Activated T-helper 1 cell treated with anti-CD3 and anti-CD28 coated beads, Interleukin-12 subunit alpha, Interleukin-12 subunit beta, Interleukin-2, Interleukin-4 antibody, amounts not matched to agents 30 ng/mL and 10 ng/mL and 1 ng/mL, durations not matched to agents 14 hours and 24 hours and 36 hours (primary cell): ENCODE results near the gene IL17RC. TPM values are rescaled to one million over a fixed set of nuclear protein-coding genes. Genes with fewer than 3 reads are reported as not detected.

ENCODE experiments used
- DNase-seq: peaks from one replicate; pipeline ENCODE4 v3.0.0; 2021; ENCODE audit warnings: low spot score
- H3K27ac Mint-ChIP-seq: one replicate; pipeline ENCODE4 v1.8.0; 2021; ENCODE audit warnings: mild to moderate bottlenecking, mixed read lengths
- H3K27me3 Mint-ChIP-seq: one replicate; pipeline ENCODE4 v1.8.0; 2022; ENCODE audit warnings: mild to moderate bottlenecking, moderate library complexity, mixed read lengths; ENCODE audit not compliant: insufficient read depth
- H3K36me3 Mint-ChIP-seq: one replicate; pipeline ENCODE4 v1.8.0; 2021; ENCODE audit warnings: low read depth, mixed read lengths
- H3K4me1 Mint-ChIP-seq: one replicate; pipeline ENCODE4 v1.8.0; 2021; ENCODE audit warnings: low read depth, mixed read lengths
- H3K4me3 Mint-ChIP-seq: one replicate; pipeline ENCODE4 v1.8.0; 2021; ENCODE audit warnings: mild to moderate bottlenecking, moderate library complexity, mixed read lengths
- H3K9me3 Mint-ChIP-seq: one replicate; pipeline ENCODE4 v1.8.0; 2021; ENCODE audit warnings: mixed read lengths
- intact Hi-C: fragments of 100-400 bp; cut with micrococcal nuclease; formaldehyde crosslinking; loops from one replicate; pipeline ENCODE4 v1.15.1; 2024
- total RNA-seq: library from RNA; stranded (reverse); gene quantifications from 2 replicates; pipeline ENCODE4 v1.2.3, GENCODE V29; 2022

IL17RC gene
- total RNA-seq, 1 donor from 2014 or later = 0.83 TPM

GRCh38 chr3:9955611-9956352 lies 38.9 kb downstream of the IL17RC start:
- Mint-ChIP-seq H3K4me1 (peaks cover 9% of the 10 kb centered on the region), H3K4me3 (no peak overlapping the region), H3K27me3 (no peaks in the 10 kb centered on the region), H3K27ac (no peak overlapping the region), H3K36me3 (no peaks in the 10 kb centered on the region), H3K9me3 (no peaks in the 10 kb centered on the region)
- no peak for DNase-seq
- intact Hi-C loops = no loop called here

- intact Hi-C loops = no loop called here
- Mint-ChIP-seq H3K4me1 (no peaks in the 10 kb centered on the region), H3K27ac (no peak overlapping the region), H3K9me3 (no peaks in the 10 kb centered on the region), H3K27me3 (no peaks in the 10 kb centered on the region), H3K36me3 (no peaks in the 10 kb centered on the region), H3K4me3 (no peak overlapping the region)
- DNase-seq = no peak
Measured at GRCh38 chr3:9957214-9957613, 40.3 kb downstream of the IL17RC start.

DNA sequence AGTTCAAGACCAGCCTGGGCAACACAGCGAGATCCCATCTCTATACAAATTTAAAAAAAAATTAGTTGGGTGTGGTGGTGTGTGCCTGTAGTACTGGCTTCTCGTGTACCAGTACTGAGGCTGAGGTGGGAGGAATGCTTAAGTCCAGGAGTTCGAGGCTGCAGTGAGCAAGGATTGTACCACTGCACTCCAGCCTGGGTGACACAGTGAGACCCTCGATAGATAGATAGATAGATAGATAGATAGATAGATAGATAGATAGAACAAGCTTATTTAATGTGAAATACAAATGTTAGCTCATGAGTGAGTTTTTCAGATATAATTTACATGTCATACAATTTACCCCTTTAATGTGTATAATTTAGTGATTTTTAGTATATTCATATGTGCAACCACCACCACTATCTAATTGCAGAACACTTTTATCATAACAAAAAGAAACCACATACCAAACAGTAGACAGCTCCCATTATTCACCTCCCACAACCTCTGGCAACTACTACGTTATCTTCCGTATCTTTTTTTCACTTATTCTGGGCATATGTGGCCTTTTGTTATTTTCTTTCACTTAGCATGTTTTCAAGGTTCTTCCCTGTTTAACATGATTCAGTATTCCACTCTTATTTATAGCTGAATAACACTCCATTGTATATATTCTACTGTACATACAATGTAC lies 48.4 kb downstream of the IL17RC start:
- Mint-ChIP-seq H3K27ac (no peak overlapping the region), H3K9me3 (no peaks in the 10 kb centered on the region), H3K4me3 (no peak overlapping the region), H3K27me3 (no peaks in the 10 kb centered on the region), H3K36me3 (peaks cover 36% of the 10 kb centered on the region), H3K4me1 (no peaks in the 10 kb centered on the region)
- intact Hi-C loops = no loop called here
- no peak for DNase-seq

DNA sequence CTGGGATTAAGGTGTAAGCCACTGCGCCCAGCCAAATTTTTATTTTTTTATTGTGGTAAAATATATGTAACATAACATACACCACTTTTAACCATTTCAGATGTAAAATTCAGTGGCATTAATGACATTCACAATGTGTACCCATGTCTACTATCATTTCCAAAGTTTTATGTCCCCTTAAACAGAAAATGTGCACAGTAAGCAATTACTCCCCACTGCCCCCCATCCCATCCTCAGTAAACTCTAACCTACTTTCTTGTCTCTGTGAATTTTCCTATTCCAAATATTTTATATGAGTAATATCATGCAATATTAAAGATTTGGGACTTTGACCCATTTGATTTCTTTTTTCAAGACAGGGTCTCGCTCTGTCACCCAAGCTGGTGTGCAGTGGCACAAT lies 49.9 kb downstream of the IL17RC start:
- H3K27ac Mint-ChIP-seq = no peak overlapping the region
- H3K4me3 Mint-ChIP-seq = no peak overlapping the region
- no peaks in the 10 kb centered on the region for H3K4me1 Mint-ChIP-seq
- peaks cover 43% of the 10 kb centered on the region for H3K36me3 Mint-ChIP-seq
- DNase-seq = no peak
- intact Hi-C loops = no loop called here
- no peaks in the 10 kb centered on the region for H3K9me3 Mint-ChIP-seq
- H3K27me3 Mint-ChIP-seq = no peaks in the 10 kb centered on the region

DNA sequence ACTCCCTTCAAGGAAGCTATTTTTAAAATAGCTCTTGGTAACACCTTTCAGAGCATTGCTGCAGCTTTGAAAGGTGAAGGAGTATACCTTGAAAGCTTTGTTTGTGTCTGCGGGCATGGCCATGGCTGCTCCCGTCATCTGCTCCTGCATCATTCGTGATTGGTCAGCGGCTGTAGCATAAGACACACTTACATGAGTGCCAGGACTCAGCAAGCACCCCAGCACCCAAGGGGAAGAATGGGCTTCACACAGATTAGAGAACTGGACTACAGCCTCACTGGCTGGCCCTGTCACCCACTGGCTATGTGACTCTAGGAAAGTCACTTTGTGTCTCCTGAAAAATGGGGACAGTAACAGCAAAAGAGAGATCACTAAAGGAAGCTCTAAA lies 52.7 kb downstream of the IL17RC start:
- intact Hi-C loops = no loop called here
- Mint-ChIP-seq H3K4me1 (no peaks in the 10 kb centered on the region), H3K4me3 (no peak overlapping the region), H3K9me3 (no peaks in the 10 kb centered on the region), H3K27me3 (no peaks in the 10 kb centered on the region), H3K27ac (no peak overlapping the region), H3K36me3 (peaks cover 43% of the 10 kb centered on the region)
- DNase-seq = no peak

GRCh38 chr3:9970020-9970652 lies 53.2 kb downstream of the IL17RC start:
- Mint-ChIP-seq H3K4me1 (no peaks in the 10 kb centered on the region), H3K36me3 (peaks cover 43% of the 10 kb centered on the region)
- intact Hi-C loops = no loop called here

DNA sequence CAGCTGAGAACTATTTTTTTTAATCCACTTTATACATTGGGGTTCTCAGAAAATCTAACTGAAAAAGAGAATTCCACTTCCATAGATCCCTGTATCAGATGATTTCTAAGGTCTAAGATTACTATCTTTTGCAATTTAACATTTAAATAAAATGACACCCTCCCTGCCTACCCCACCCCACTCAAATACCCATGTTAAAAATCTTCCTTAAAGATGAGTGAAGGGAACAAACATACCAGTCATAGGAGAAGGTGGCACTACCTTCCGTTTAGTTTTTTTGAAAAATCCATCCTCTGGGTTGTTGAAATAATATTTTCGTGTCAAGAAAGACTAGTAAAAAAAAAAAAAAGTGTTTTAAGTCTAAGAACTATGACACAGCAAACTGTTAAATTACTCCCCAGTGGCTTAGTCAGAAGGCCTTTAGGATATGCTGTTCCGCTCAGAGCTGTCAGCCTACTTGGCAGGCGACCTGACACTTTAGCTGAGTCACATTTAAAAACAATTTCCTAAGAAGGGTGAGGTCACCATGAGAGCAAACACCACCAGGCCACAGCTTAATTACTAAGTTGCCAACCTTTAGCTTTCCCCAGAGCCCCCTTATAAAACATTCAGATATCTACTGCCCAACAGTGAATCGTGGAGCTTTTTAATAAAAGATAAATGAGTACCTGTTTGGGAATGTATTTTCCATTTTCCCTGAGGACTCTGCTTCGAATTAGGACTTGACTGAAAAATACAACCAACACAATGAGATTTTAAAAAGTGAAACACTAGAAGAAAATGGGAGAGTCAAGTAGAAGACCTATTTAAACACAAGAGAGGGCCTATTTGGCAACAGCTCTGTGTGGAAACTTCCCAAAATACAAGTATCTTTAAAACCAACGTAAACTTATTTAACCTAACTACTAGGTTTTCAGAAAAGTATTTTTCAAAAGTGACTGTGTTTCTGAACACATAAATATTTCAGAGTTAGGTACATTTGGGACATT lies 60.1 kb downstream of the IL17RC start:
- no peaks in the 10 kb centered on the region for H3K27me3 Mint-ChIP-seq
- no peaks in the 10 kb centered on the region for H3K9me3 Mint-ChIP-seq
- DNase-seq = no peak
- no peak overlapping the region for H3K4me3 Mint-ChIP-seq
- H3K36me3 Mint-ChIP-seq = peaks cover 24% of the 10 kb centered on the region
- intact Hi-C loops = no loop called here
- H3K27ac Mint-ChIP-seq = peak overlapping the region; percentile 84
- H3K4me1 Mint-ChIP-seq = peaks cover 26% of the 10 kb centered on the region

More at GRCh38 chr3:9970020-9970652, 53.2 kb downstream of the IL17RC start:
- no peaks in the 10 kb centered on the region for H3K27me3 Mint-ChIP-seq
- DNase-seq = no peak
- no peaks in the 10 kb centered on the region for H3K9me3 Mint-ChIP-seq
- H3K4me3 Mint-ChIP-seq = no peak overlapping the region
- H3K27ac Mint-ChIP-seq = no peak overlapping the region

DNA sequence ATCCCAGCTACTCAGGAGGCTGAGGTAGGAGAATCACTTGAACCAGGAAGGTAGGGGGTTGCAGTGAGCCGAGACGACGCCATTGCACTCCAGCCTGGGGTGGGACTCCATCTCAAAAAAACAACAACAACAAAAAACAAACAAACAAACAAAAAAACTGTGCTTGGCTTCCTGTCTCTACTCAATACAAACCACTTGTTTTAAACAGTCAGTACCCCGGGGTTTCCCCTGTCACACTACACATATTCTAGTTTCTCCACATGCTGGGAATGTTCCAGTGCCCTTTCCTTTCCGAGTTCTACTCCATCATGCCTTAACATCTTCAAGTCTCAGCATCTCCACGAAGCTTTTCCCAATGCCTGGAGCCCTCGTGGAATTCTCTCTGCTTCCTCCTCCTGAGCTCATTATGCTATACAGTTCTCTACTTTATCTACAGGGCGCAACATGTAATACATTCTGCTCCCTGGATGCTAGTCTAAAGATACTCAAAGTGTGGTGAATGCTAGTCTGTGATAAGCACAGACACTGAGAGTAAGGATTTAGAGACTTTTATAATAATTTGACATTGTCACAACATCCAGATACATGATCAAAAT lies 61.9 kb downstream of the IL17RC start:
- no peaks in the 10 kb centered on the region for H3K9me3 Mint-ChIP-seq
- intact Hi-C loops = no loop called here
- peaks cover 36% of the 10 kb centered on the region for H3K4me1 Mint-ChIP-seq
- H3K36me3 Mint-ChIP-seq = peaks cover 18% of the 10 kb centered on the region
- peak overlapping the region; percentile 71 for H3K27ac Mint-ChIP-seq
- no peak overlapping the region for H3K4me3 Mint-ChIP-seq
- H3K27me3 Mint-ChIP-seq = no peaks in the 10 kb centered on the region
- no peak for DNase-seq

DNA sequence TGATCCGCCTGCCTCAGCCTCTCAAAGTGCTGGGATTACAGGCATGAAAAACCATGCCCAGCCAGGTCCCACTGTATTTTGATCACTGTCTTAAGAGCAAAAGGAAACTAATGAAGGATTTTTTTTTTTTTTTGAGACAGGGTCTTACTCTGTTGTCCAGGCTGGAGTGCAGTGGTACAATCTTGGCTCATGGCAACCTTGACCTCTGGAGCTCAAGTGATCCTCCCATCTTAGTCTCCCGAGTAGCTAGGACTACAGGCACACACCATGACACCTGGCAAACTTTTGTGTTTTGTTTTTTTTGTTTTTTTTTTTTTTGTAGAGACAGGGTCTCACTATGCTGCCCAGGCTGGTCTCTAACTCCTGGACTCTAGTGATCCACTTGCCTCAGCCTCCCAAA lies 63.4 kb downstream of the IL17RC start:
- peaks cover 13% of the 10 kb centered on the region for H3K36me3 Mint-ChIP-seq

More for the DNA sequence above, 63.4 kb downstream of the IL17RC start:
- no peak for DNase-seq
- Mint-ChIP-seq H3K27ac (no peak overlapping the region), H3K27me3 (no peaks in the 10 kb centered on the region), H3K9me3 (no peaks in the 10 kb centered on the region), H3K4me1 (peaks cover 36% of the 10 kb centered on the region), H3K4me3 (no peak overlapping the region)
- intact Hi-C loops = no loop called here

Other genes starting within 250 kb of the IL17RC start
- 0.93 TPM in 1 of 2 replicates, not detected in the other for gene CPNE9, start 213.3 kb upstream of the IL17RC start, total RNA-seq
- 44.6 and 45.9 TPM in 2 replicates for gene BRPF1, start 185.4 kb upstream of the IL17RC start, total RNA-seq
- 40.2 and 40.6 TPM in 2 replicates for gene OGG1, start 167.1 kb upstream of the IL17RC start, total RNA-seq
- 55.0 and 57.8 TPM in 2 replicates for gene CAMK1, start 147.2 kb upstream of the IL17RC start, total RNA-seq
- 63.4 and 63.6 TPM in 2 replicates for gene TADA3, start 124.6 kb upstream of the IL17RC start, total RNA-seq
- 268 and 273 TPM in 2 replicates for gene ARPC4, start 124.0 kb upstream of the IL17RC start, total RNA-seq
- 26.5 and 33.6 TPM in 2 replicates for gene TTLL3, start 106.8 kb upstream of the IL17RC start, total RNA-seq
- 79.2 and 79.5 TPM in 2 replicates for gene RPUSD3, start 73.1 kb upstream of the IL17RC start, total RNA-seq
- not detected in 2 replicates for gene CIDEC, start 36.8 kb upstream of the IL17RC start, total RNA-seq
- 42.4 and 46.3 TPM in 2 replicates for gene JAGN1, start 26.5 kb upstream of the IL17RC start, total RNA-seq
- 3.2 and 3.5 TPM in 2 replicates for gene IL17RE, start 14.2 kb upstream of the IL17RC start, total RNA-seq
- 18.7 and 20.6 TPM in 2 replicates for gene CRELD1, start 16.7 kb downstream of the IL17RC start, total RNA-seq
- 16.4 and 16.8 TPM in 2 replicates for gene PRRT3, start 35.3 kb downstream of the IL17RC start, total RNA-seq
- gene EMC3, start 69.7 kb downstream of the IL17RC start, total RNA-seq = 38.8 and 43.1 TPM in 2 replicates
- gene FANCD2, start 109.3 kb downstream of the IL17RC start, total RNA-seq = 63.4 and 64.2 TPM in 2 replicates
- gene FANCD2OS, start 191.2 kb downstream of the IL17RC start, total RNA-seq = not detected in 2 replicates
- gene BRK1, start 198.6 kb downstream of the IL17RC start, total RNA-seq = 97.2 and 105 TPM in 2 replicates
- gene VHL, start 224.7 kb downstream of the IL17RC start, total RNA-seq = 59.6 and 65.8 TPM in 2 replicates
- gene IRAK2, start 247.8 kb downstream of the IL17RC start, total RNA-seq = 8.1 and 8.6 TPM in 2 replicates